ENCODE results near the gene HBA2.
"Not testable (repeated sequence)": the region's sequence is repeated elsewhere in the genome, so short reads cannot be mapped to it uniquely, and the experiment has no call there.

The HBA2 gene

DNA sequence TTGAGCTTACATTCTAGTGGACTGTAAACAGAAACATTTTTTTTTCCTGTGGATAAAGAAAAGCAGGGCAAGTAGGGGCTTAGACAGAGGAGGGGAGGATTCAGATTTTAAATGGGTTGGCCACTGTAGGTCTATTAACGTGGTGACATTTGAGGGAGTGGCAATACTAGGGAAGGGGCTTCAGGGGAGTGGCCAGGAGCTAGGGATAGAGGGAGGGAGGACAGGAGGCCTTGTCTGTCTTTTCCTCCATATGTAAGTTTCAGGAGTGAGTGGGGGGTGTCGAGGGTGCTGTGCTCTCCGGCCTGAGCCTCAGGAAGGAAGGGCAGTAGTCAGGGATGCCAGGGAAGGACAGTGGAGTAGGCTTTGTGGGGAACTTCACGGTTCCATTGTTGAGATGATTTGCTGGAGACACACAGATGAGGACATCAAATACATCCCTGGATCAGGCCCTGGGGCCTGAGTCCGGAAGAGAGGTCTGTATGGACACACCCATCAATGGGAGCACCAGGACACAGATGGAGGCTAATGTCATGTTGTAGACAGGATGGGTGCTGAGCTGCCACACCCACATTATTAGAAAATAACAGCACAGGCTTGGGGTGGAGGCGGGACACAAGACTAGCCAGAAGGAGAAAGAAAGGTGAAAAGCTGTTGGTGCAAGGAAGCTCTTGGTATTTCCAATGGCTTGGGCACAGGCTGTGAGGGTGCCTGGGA lies 13.4 kb upstream of the HBA2 start:
- ChIA-PET CTCF (no interaction called here), POLR2A (ENCODE audit: low non-redundant PET) (no interaction called here)
- H3K27ac ChIP-seq, result no peak overlapping the region
- TF ChIP-seq CTCF (conservative IDR thresholded peaks at IDR 0.05; ENCODE audit: low read depth), result no peak
- DNase-seq (ENCODE audit: low spot score), result no peak

DNA sequence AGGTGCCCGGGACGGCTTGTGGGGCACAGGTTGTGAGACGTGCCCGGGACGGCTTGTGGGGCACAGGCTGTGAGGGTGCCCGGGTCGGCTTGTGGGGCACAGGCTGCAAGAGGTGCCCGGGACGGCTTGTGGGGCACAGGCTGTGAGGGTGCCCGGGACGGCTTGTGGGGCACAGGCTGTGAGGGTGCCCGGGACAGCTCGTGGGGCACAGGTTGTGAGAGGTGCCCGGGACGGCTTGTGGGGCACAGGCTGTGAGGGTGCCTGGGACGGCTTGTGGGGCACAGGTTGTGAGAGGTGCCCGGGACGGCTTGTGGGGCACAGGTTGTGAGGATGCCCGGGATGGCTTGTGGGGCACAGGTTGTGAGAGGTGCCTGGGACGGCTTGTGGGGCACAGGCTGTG lies 12.4 kb upstream of the HBA2 start:
- POLR2A ChIA-PET (ENCODE audit: low non-redundant PET); H3K27ac ChIP-seq; CTCF ChIA-PET; DNase-seq (ENCODE audit: low spot score): not testable (repeated sequence)

DNA sequence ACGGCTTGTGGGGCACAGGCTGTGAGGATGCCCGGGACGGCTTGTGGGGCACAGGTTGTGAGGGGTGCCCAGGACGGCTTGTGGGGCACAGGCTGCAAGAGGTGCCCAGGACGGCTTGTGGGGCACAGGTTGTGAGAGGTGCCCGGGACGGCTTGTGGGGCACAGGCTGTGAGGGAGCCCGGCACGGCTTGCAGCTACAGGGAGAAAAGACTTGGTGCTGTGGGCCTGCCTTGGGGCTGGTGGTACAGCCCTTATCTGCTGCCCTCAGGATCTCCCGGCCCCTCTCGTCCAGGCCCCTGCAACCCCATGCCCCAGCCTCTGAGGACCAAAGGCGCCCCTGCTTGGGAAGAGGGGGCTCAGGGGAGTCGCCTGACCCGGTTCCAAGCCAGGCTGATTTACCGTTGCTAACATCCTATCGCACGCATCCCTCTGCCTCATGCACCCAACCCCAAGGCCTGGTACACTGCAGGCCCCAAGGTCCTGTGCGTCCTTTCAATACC lies 11.9 kb upstream of the HBA2 start:
- CTCF ChIA-PET, result interaction anchor here (0.6 to 0.7 kb wide), 3 partner anchors 49 to 218 kb away, joined by 3 to 7 read pairs (median 5); no protein-coding TSS in a partner anchor
- POLR2A ChIA-PET (ENCODE audit: low non-redundant PET), result no interaction called here
- DNase-seq (ENCODE audit: low spot score), result no peak
- H3K27ac ChIP-seq, result no peak overlapping the region
- no peak for TF ChIP-seq CTCF (conservative IDR thresholded peaks at IDR 0.05; ENCODE audit: low read depth)

- ChIA-PET CTCF (interaction anchor here (0.9 kb wide), 1 partner anchor 65 kb away, joined by 4 read pairs; no protein-coding TSS in a partner anchor), POLR2A (ENCODE audit: low non-redundant PET) (no interaction called here)
- no peak for DNase-seq (ENCODE audit: low spot score)
- no peak overlapping the region for H3K27ac ChIP-seq
- no peak for TF ChIP-seq CTCF (conservative IDR thresholded peaks at IDR 0.05; ENCODE audit: low read depth)
These were observed 10.2 kb upstream of the HBA2 start for GRCh38 chr16:162271-162991.

GRCh38 chr16:163139-163538 lies 9.5 kb upstream of the HBA2 start:
- DNase-seq (ENCODE audit: low spot score); CTCF ChIA-PET; POLR2A ChIA-PET (ENCODE audit: low non-redundant PET); H3K27ac ChIP-seq: not testable (repeated sequence)

- H3K27ac ChIP-seq; POLR2A ChIA-PET (ENCODE audit: low non-redundant PET); CTCF ChIA-PET; DNase-seq (ENCODE audit: low spot score): not testable (repeated sequence)
These were observed 9.0 kb upstream of the HBA2 start for GRCh38 chr16:163696-164095.

DNA sequence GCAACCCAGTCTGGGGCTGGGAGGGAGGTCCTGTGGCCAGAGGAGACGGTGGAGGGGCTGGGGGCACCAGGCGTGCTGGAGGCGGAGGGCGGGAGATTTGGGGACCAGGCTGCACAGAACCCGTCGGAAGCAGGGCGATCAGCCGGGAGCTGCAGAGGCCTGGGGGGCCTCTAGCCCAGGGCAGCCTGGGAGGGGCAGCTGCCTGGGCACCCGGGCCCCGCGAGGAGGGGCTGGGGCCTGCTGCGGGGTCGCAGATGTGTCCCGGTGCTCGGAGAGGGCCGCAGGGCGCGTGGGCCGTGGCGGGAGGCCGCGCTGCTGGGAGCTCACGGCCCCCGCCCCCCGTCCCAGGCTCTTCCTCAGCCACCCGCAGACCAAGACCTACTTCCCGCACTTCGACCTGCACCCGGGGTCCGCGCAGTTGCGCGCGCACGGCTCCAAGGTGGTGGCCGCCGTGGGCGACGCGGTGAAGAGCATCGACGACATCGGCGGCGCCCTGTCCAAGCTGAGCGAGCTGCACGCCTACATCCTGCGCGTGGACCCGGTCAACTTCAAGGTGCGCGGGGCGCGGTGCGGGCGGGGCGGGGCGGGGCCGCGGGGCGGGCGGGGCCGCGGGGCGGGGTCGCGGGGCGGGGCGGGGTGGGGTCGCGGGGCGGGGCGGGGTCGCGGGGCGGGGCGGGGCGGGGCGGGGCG lies 8.4 kb upstream of the HBA2 start:
- POLR2A ChIA-PET (ENCODE audit: low non-redundant PET); CTCF ChIA-PET: not testable (repeated sequence)

GRCh38 chr16:164827-165538 lies 7.7 kb upstream of the HBA2 start:
- H3K27ac ChIP-seq, result no peak overlapping the region
- ChIA-PET POLR2A (ENCODE audit: low non-redundant PET) (no interaction called here), CTCF (interaction anchor here (0.6 kb wide), 1 partner anchor 17 kb away, joined by 3 read pairs; no protein-coding TSS in a partner anchor)
- TF ChIP-seq CTCF (conservative IDR thresholded peaks at IDR 0.05; ENCODE audit: low read depth), result no peak
- DNase-seq (ENCODE audit: low spot score), result no peak

More for the DNA sequence above, 8.4 kb upstream of the HBA2 start:
- not testable (repeated sequence) for DNase-seq (ENCODE audit: low spot score); H3K27ac ChIP-seq
